ENCODE data around the gene DAGLB. TPM values are rescaled to one million over a fixed set of nuclear protein-coding genes. Genes with fewer than 3 reads are reported as not detected.

DAGLB gene
- polyA plus RNA-seq, 1 donor (not counting 4 experiments of a cell fraction or from before 2014, with no cell fraction given) = 15.5 TPM

GRCh38 chr7:6413637-6414036 lies 34.1 kb downstream of the DAGLB start:
- DNase-seq (ENCODE audit: low read depth, low spot score) = no peak
- H3K27me3 ChIP-seq (ENCODE audit: control insufficient read depth, extremely low read depth, insufficient read depth, low read length) = no peaks in the 10 kb centered on the region
- no peak overlapping the region for H3K4me3 ChIP-seq (ENCODE audit: control insufficient read depth in 2 of 3, extremely low read depth in 1 of 3, insufficient read depth in 2 of 3, low read depth in 1 of 3, low read length in 3 of 3)
- H3K27ac ChIP-seq (ENCODE audit: control insufficient read depth, insufficient read depth, low read length) = no peak overlapping the region
- no peak overlapping the region for H3K9ac ChIP-seq (ENCODE audit: control insufficient read depth, extremely low read depth, insufficient read depth, low read length)
- FAIRE-seq = no peak
- H3K4me1 ChIP-seq (ENCODE audit: control insufficient read depth, extremely low read depth, insufficient read depth, low read length) = no peaks in the 10 kb centered on the region
- H3K9me1 ChIP-seq (ENCODE audit: control insufficient read depth, extremely low read depth, insufficient read depth, low read length) = no peaks in the 10 kb centered on the region
- H4K20me1 ChIP-seq (ENCODE audit: control insufficient read depth, extremely low read depth, insufficient read depth, low read length) = no peaks in the 10 kb centered on the region
- no peak overlapping the region for H3K4me2 ChIP-seq (ENCODE audit: control insufficient read depth, extremely low read depth, insufficient read depth, low read depth, low read length)
- no peaks in the 10 kb centered on the region for H3K9me3 ChIP-seq (ENCODE audit: control insufficient read depth, low read depth, low read length)
- no peak overlapping the region for H2AFZ ChIP-seq (ENCODE audit: control insufficient read depth, low read length)
- no peak for TF ChIP-seq EZH2 (IDR thresholded peaks at IDR 0.05; ENCODE audit: low read length)
- no peak for TF ChIP-seq CTCF (optimal IDR thresholded peaks at IDR 0.05 in 1 of 3, IDR thresholded peaks at IDR 0.05 in 1 of 3, conservative IDR thresholded peaks at IDR 0.05 in 1 of 3; ENCODE audit: extremely low read depth in 1 of 3, insufficient read depth in 2 of 3, low read length in 3 of 3)
- H3K79me2 ChIP-seq (ENCODE audit: control insufficient read depth, insufficient read depth, low read length) = no peaks in the 10 kb centered on the region
- peaks cover 31 to 36% of the 10 kb centered on the region in 2 experiments for H3K36me3 ChIP-seq (ENCODE audit: control insufficient read depth in 2 of 2, extremely low read depth in 1 of 2, insufficient read depth in 2 of 2, low read length in 2 of 2)
- dilution Hi-C loops (cut with MboI; ENCODE audit: extremely low pct_ligation_motif_present, low sequenced_read_pairs) = no loop called here

- Histone ChIP-seq H3K4me3 (ENCODE audit: control insufficient read depth in 2 of 3, extremely low read depth in 1 of 3, insufficient read depth in 2 of 3, low read depth in 1 of 3, low read length in 3 of 3) (no peak overlapping the region), H2AFZ (ENCODE audit: control insufficient read depth, low read length) (no peak overlapping the region), H4K20me1 (ENCODE audit: control insufficient read depth, extremely low read depth, insufficient read depth, low read length) (no peaks in the 10 kb centered on the region), H3K9me1 (ENCODE audit: control insufficient read depth, extremely low read depth, insufficient read depth, low read length) (no peaks in the 10 kb centered on the region), H3K9me3 (ENCODE audit: control insufficient read depth, low read depth, low read length) (no peaks in the 10 kb centered on the region), H3K36me3 (ENCODE audit: control insufficient read depth in 2 of 2, extremely low read depth in 1 of 2, insufficient read depth in 2 of 2, low read length in 2 of 2) (peaks cover 42 to 46% of the 10 kb centered on the region in 2 experiments), H3K27me3 (ENCODE audit: control insufficient read depth, extremely low read depth, insufficient read depth, low read length) (no peaks in the 10 kb centered on the region), H3K79me2 (ENCODE audit: control insufficient read depth, insufficient read depth, low read length) (peaks cover 5% of the 10 kb centered on the region), H3K9ac (ENCODE audit: control insufficient read depth, extremely low read depth, insufficient read depth, low read length) (no peak overlapping the region), H3K4me2 (ENCODE audit: control insufficient read depth, extremely low read depth, insufficient read depth, low read depth, low read length) (no peak overlapping the region), H3K27ac (ENCODE audit: control insufficient read depth, insufficient read depth, low read length) (no peak overlapping the region), H3K4me1 (ENCODE audit: control insufficient read depth, extremely low read depth, insufficient read depth, low read length) (no peaks in the 10 kb centered on the region)
- DNase-seq (ENCODE audit: low read depth, low spot score) = no peak
- dilution Hi-C loops (cut with MboI; ENCODE audit: extremely low pct_ligation_motif_present, low sequenced_read_pairs) = no loop called here
- FAIRE-seq = no peak
- no peak for TF ChIP-seq EZH2 (IDR thresholded peaks at IDR 0.05; ENCODE audit: low read length)
- TF ChIP-seq CTCF (optimal IDR thresholded peaks at IDR 0.05 in 1 of 3, IDR thresholded peaks at IDR 0.05 in 1 of 3, conservative IDR thresholded peaks at IDR 0.05 in 1 of 3; ENCODE audit: extremely low read depth in 1 of 3, insufficient read depth in 2 of 3, low read length in 3 of 3) = no peak
Observed at GRCh38 chr7:6409944-6410693, 37.6 kb downstream of the DAGLB start.
